HCT116 (cell line): ENCODE results near the gene SEC31A. TPM values are rescaled to one million over a fixed set of nuclear protein-coding genes. Genes with fewer than 3 reads are reported as not detected.

Experiments
- ATAC-seq: fragments of 200-7000 bp; cut with Tn5 transposase; 2 replicates; pipeline ENCODE4 v1.9.1; 2020; ENCODE audit warnings: mild to moderate bottlenecking, moderate library complexity
- BruUV-seq: library from RNA; stranded (reverse); fragments of 400-500 nt; replicated peaks from 2 replicates; lab custom pipeline; 2021; lab: Mats Ljungman, UMichigan
- CTCF ChIA-PET: fragments of 300-600 bp; sonication (Branson Sonifier 250); formaldehyde crosslinking; loops from one replicate; lab custom pipeline; 2021; ENCODE audit warnings: antibody characterized with exemption; lab: Charles Lee
- POLR2A ChIA-PET: fragments of 300-600, 350-600 bp; sonication (Branson Sonifier 250); formaldehyde crosslinking; loops from one replicate; lab custom pipeline; 2021; ENCODE audit warnings: antibody characterized with exemption; lab: Charles Lee
- RAD21 ChIA-PET, 2 experiments: fragments of 300-600 bp; sonication (Branson Sonifier 250); formaldehyde crosslinking; loops; one replicate each; lab custom pipeline; 2023; ENCODE audit warnings: low total read pairs in 2 of 2; ENCODE audit not compliant: uncharacterized antibody in 2 of 2, unreplicated experiment in 2 of 2, low non-redundant PET in 1 of 2; lab: Charles Lee
- DNase-seq: peaks from one replicate; pipeline ENCODE4 v3.0.0-alpha.2; 2010; ENCODE audit warnings: low read depth, low spot score
- H2AFZ ChIP-seq: fragments of 200-600 bp; shearing (Covaris generic), sonication (generic); 2 replicates; pipeline ENCODE4 v1.6.1; 2017; ENCODE audit warnings: low read depth, mixed run types, mixed read lengths, antibody characterized with exemption, low read length; ENCODE audit not compliant: poor library complexity, severe bottlenecking
- H3K27ac ChIP-seq: 2 replicates; pipeline ENCODE4 v1.5.1; 2012; ENCODE audit warnings: low read depth, low read length
- H3K27me3 ChIP-seq: fragments of 200-600 bp; sonication (generic); 2 replicates; pipeline ENCODE4 v1.6.1; 2016; ENCODE audit warnings: mixed run types, low read length, mixed read lengths; ENCODE audit not compliant: insufficient read depth
- H3K36me3 ChIP-seq, 2 experiments: fragments of 200-500 bp in 1 of 2; fragments of 200-600 bp in 1 of 2; sonication (Bioruptor generic) in 1 of 2; sonication (generic) in 1 of 2; 2 replicates each; pipeline versions ENCODE4 v1.5.1 to v1.6.1; 2014 to 2016; ENCODE audit warnings: low read length in 2 of 2, inconsistent platforms in 1 of 2, mixed read lengths in 1 of 2, mixed run types in 1 of 2; ENCODE audit not compliant: insufficient read depth in 2 of 2, control insufficient read depth in 1 of 2
- H3K4me1 ChIP-seq, 2 experiments: fragments of 200-600 bp in 1 of 2; sonication (generic) in 1 of 2; 2 replicates each; pipeline versions ENCODE4 v1.5.1 to v1.6.1; 2012 to 2017; ENCODE audit warnings: low read length in 2 of 2, inconsistent platforms in 1 of 2, mild to moderate bottlenecking in 1 of 2, mixed read lengths in 1 of 2, mixed run types in 1 of 2, moderate library complexity in 1 of 2; ENCODE audit not compliant: insufficient read depth in 2 of 2, control insufficient read depth in 1 of 2
- H3K4me2 ChIP-seq: fragments of 200-600 bp; sonication (generic); 2 replicates; pipeline ENCODE4 v1.6.1; 2017; ENCODE audit warnings: mixed run types, low read length, mixed read lengths
- H3K4me3 ChIP-seq, 2 experiments: fragments of 200-600 bp in 1 of 2; sonication (generic) in 1 of 2; replicated peaks in 1 of 2; 2 replicates each; pipeline ENCODE4 v1.5.1; 2011 to 2016; ENCODE audit warnings: low read length in 2 of 2, control low read depth in 1 of 2, low read depth in 1 of 2, mild to moderate bottlenecking in 1 of 2, mixed read lengths in 1 of 2, mixed run types in 1 of 2
- H3K79me2 ChIP-seq: fragments of 200-600 bp; sonication (generic); 2 replicates; pipeline ENCODE4 v1.6.1; 2017; ENCODE audit warnings: mild to moderate bottlenecking, mixed run types, low read length, moderate library complexity, mixed read lengths; ENCODE audit not compliant: insufficient read depth
- H3K9ac ChIP-seq: fragments of 200-600 bp; sonication (generic); 2 replicates; pipeline ENCODE4 v1.6.1; 2016; ENCODE audit warnings: low read length, mixed read lengths
- H3K9me2 ChIP-seq: fragments of 200-600 bp; sonication (generic), shearing (Covaris generic); 2 replicates; pipeline ENCODE4 v1.6.1; 2017; ENCODE audit warnings: mixed run types, mild to moderate bottlenecking, moderate library complexity; ENCODE audit not compliant: insufficient read depth
- H3K9me3 ChIP-seq, 2 experiments: fragments of 200-500 bp in 1 of 2; fragments of 200-600 bp in 1 of 2; sonication (Bioruptor generic) in 1 of 2; sonication (generic) in 1 of 2; 2 replicates each; pipeline ENCODE4 v1.6.1; 2014 to 2017; ENCODE audit warnings: low read length in 2 of 2, mixed read lengths in 2 of 2, inconsistent platforms in 1 of 2, low read depth in 1 of 2, mild to moderate bottlenecking in 1 of 2, mixed run types in 1 of 2, moderate library complexity in 1 of 2; ENCODE audit not compliant: control insufficient read depth in 1 of 2, insufficient read depth in 1 of 2
- H4K20me1 ChIP-seq: fragments of 200-600 bp; sonication (generic), shearing (Covaris generic); 2 replicates; pipeline ENCODE4 v1.6.1; 2017; ENCODE audit warnings: mixed run types, mild to moderate bottlenecking, moderate library complexity; ENCODE audit not compliant: insufficient read depth
- CEBPB ChIP-seq: IDR thresholded peaks from 2 replicates; pipeline ENCODE4 v1.6.1; 2012; ENCODE audit warnings: low read depth
- EGR1 ChIP-seq: IDR thresholded peaks from 2 replicates; pipeline ENCODE4 v1.6.1; 2012; ENCODE audit warnings: low read depth
- ELF1 ChIP-seq: IDR thresholded peaks from 2 replicates; pipeline ENCODE4 v1.6.1; 2012; ENCODE audit warnings: low read depth, borderline replicate concordance
- FOSL1 ChIP-seq: IDR thresholded peaks from 2 replicates; pipeline ENCODE4 v1.6.1; 2012; ENCODE audit warnings: low read depth
- JUND ChIP-seq: IDR thresholded peaks from 2 replicates; pipeline ENCODE4 v1.6.1; 2012
- POLR2A ChIP-seq: IDR thresholded peaks from 2 replicates; pipeline ENCODE4 v1.7.0; 2011; ENCODE audit warnings: borderline replicate concordance; ENCODE audit not compliant: insufficient read depth, insufficient read length; ENCODE audit errors: extremely low read depth
- POLR2AphosphoS5 ChIP-seq: IDR thresholded peaks from 2 replicates; pipeline ENCODE4 v1.6.1; 2011; ENCODE audit warnings: mild to moderate bottlenecking, low read depth, low read length, moderate library complexity
- ZNF274 ChIP-seq: fragments of 200-500 bp; sonication (Bioruptor generic); IDR thresholded peaks from 2 replicates; pipeline ENCODE4 v1.6.1; 2014; ENCODE audit warnings: mild to moderate bottlenecking, low read depth, low read length, inconsistent platforms
- intact Hi-C: fragments of 100-400 bp; cut with micrococcal nuclease; formaldehyde crosslinking; loops from 2 replicates; pipeline ENCODE4 v1.10.0; 2022
- total RNA-seq: library from RNA; stranded (reverse); gene quantifications from one replicate; pipeline ENCODE4 v1.2.1, GENCODE V29; 2021; ENCODE audit not compliant: unreplicated experiment
- TF ChIP-seq, protein P1 (sequence below): IDR thresholded peaks from 2 replicates; pipeline ENCODE4 v1.6.1; 2012; ENCODE audit warnings: low read depth
- TF ChIP-seq, protein P2 (sequence below): IDR thresholded peaks from 2 replicates; pipeline ENCODE4 v1.6.1; 2012

The SEC31A gene
- total RNA-seq, 1 experiment from 2014 or later = 78.5 TPM

DNA sequence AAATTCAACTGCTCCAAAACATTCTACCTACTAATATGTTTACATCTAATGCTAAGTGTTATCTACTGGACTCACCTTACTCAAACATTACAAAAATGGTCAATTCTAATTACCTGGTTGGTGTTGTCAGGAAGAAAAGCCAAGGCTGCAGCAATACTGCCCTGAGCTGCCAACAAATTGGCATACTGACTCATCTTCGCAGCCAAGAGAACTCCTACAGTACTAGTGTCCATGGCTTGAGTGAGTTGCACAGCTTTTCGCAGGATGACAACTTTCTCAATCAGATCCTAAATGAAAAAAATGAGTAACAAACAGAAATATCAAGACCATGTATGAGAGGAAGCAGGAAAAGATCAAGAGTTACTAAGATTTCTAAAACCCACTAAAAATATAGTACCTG, 39.6 kb downstream of the SEC31A start:
- intact Hi-C loops = no loop called here
- POLR2A ChIA-PET = no interaction called here
- Histone ChIP-seq H4K20me1 (no peaks in the 10 kb centered on the region), H3K79me2 (peaks cover 4% of the 10 kb centered on the region; the same call in 1 of the 2 replicates), H3K9me2 (no peaks in the 10 kb centered on the region), H3K36me3 (peaks cover 47 to 51% of the 10 kb centered on the region in 2 experiments), H3K4me1 (no peaks in the 10 kb centered on the region), H3K9me3 (no peaks in the 10 kb centered on the region), H3K27me3 (no peaks in the 10 kb centered on the region), H3K4me3 (no peak overlapping the region), H3K4me2 (no peak overlapping the region), H3K27ac (no peak overlapping the region), H3K9ac (no peak overlapping the region), H2AFZ (no peak overlapping the region)
- BruUV-seq = no TSS peak
- TF ChIP-seq, protein P1, sequence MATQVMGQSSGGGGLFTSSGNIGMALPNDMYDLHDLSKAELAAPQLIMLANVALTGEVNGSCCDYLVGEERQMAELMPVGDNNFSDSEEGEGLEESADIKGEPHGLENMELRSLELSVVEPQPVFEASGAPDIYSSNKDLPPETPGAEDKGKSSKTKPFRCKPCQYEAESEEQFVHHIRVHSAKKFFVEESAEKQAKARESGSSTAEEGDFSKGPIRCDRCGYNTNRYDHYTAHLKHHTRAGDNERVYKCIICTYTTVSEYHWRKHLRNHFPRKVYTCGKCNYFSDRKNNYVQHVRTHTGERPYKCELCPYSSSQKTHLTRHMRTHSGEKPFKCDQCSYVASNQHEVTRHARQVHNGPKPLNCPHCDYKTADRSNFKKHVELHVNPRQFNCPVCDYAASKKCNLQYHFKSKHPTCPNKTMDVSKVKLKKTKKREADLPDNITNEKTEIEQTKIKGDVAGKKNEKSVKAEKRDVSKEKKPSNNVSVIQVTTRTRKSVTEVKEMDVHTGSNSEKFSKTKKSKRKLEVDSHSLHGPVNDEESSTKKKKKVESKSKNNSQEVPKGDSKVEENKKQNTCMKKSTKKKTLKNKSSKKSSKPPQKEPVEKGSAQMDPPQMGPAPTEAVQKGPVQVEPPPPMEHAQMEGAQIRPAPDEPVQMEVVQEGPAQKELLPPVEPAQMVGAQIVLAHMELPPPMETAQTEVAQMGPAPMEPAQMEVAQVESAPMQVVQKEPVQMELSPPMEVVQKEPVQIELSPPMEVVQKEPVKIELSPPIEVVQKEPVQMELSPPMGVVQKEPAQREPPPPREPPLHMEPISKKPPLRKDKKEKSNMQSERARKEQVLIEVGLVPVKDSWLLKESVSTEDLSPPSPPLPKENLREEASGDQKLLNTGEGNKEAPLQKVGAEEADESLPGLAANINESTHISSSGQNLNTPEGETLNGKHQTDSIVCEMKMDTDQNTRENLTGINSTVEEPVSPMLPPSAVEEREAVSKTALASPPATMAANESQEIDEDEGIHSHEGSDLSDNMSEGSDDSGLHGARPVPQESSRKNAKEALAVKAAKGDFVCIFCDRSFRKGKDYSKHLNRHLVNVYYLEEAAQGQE = no peak
- TF ChIP-seq POLR2AphosphoS5 (no peak), ZNF274 (no peak), CEBPB (no peak)
- CTCF ChIA-PET = interaction anchor here (1.4 to 1.5 kb wide), 2 partner anchors 14 to 433 kb away, joined by 7 to 9 read pairs; partner anchors contain the start of gene COQ2
- RAD21 ChIA-PET = interaction anchor here in 1 of 2 experiments (1.4 kb wide), 1 partner anchor 389 kb away, joined by 6 read pairs; no protein-coding TSS in a partner anchor
- ATAC-seq (no peak), DNase-seq (no peak)

DNA sequence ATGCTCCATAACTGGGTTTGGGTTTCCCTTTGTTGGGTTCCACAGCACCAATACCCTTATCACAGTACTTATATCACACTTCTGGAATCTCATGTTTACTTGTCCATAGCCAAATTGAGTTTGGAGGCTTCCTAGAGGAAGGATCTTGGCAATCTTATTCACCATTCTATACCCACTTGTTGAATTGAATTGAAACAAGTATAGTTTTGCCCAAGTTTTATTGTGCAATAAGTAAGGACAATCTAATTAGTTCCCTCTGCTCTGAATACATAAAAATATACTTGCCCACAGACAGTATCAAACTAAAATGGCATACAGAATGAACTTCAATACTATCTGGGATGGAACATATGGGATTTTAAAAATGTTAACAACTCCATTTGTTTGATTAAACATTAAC, 40.3 kb downstream of the SEC31A start:
- RAD21 ChIA-PET = interaction anchor here in 1 of 2 experiments (1.4 kb wide), 1 partner anchor 388 kb away, joined by 6 read pairs; no protein-coding TSS in a partner anchor
- no peak overlapping the region for H3K4me3 ChIP-seq
- ATAC-seq = no peak
- POLR2A ChIA-PET = no interaction called here
- H3K36me3 ChIP-seq = peaks cover 48 to 51% of the 10 kb centered on the region in 2 experiments
- intact Hi-C loops = no loop called here
- H3K27ac ChIP-seq = no peak overlapping the region
- no TSS peak for BruUV-seq
- no peaks in the 10 kb centered on the region for H3K4me1 ChIP-seq
- H2AFZ ChIP-seq = no peak overlapping the region
- no peaks in the 10 kb centered on the region for H3K27me3 ChIP-seq
- H3K79me2 ChIP-seq = peaks cover 4% of the 10 kb centered on the region; the same call in 1 of the 2 replicates
- H3K4me2 ChIP-seq = no peak overlapping the region
- no peaks in the 10 kb centered on the region for H3K9me3 ChIP-seq
- no peaks in the 10 kb centered on the region for H3K9me2 ChIP-seq
- H4K20me1 ChIP-seq = no peaks in the 10 kb centered on the region
- DNase-seq = no peak
- no peak for TF ChIP-seq FOSL1
- no peak for TF ChIP-seq CEBPB
- TF ChIP-seq ELF1 = no peak
- TF ChIP-seq POLR2A = no peak
- TF ChIP-seq, protein P2, sequence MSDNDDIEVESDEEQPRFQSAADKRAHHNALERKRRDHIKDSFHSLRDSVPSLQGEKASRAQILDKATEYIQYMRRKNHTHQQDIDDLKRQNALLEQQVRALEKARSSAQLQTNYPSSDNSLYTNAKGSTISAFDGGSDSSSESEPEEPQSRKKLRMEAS = no peak
- no peak for TF ChIP-seq EGR1
- no peak for TF ChIP-seq JUND
- H3K9ac ChIP-seq = no peak overlapping the region
- CTCF ChIA-PET = interaction anchor here (0.8 to 1.0 kb wide), 2 partner anchors 431 to 434 kb away, joined by 3 to 5 read pairs; partner anchors contain the start of gene COQ2
